Measurements from ENCODE around the gene IL10.
"Not testable (repeated sequence)": the region's sequence is repeated elsewhere in the genome, so short reads cannot be mapped to it uniquely, and the experiment has no call there.

The IL10 gene

GRCh38 chr1:206785182-206785765 lies 13.0 kb upstream of the IL10 start:
- TF ChIP-seq GATA1 (IDR thresholded peaks at IDR 0.05; ENCODE audit: low read depth, low read length), result no peak
- no peak for TF ChIP-seq POLR2A (IDR thresholded peaks at IDR 0.05; ENCODE audit: low read length)
- no peak for DNase-seq

- DNase-seq, result no peak
- TF ChIP-seq GATA1 (IDR thresholded peaks at IDR 0.05; ENCODE audit: low read depth, low read length) (no peak), POLR2A (IDR thresholded peaks at IDR 0.05; ENCODE audit: low read length) (no peak)
These were observed 12.2 kb upstream of the IL10 start for GRCh38 chr1:206784471-206784903.

GRCh38 chr1:206783506-206783905 lies 11.2 kb upstream of the IL10 start:
- DNase-seq, result no peak
- TF ChIP-seq GATA1 (IDR thresholded peaks at IDR 0.05; ENCODE audit: low read depth, low read length), result no peak
- TF ChIP-seq POLR2A (IDR thresholded peaks at IDR 0.05; ENCODE audit: low read length), result no peak

- TF ChIP-seq POLR2A (IDR thresholded peaks at IDR 0.05; ENCODE audit: low read length) (no peak), GATA1 (IDR thresholded peaks at IDR 0.05; ENCODE audit: low read depth, low read length) (no peak)
- DNase-seq, result no peak
These were observed 10.2 kb upstream of the IL10 start for GRCh38 chr1:206782448-206782847.

- DNase-seq, result no peak
- no peak for TF ChIP-seq GATA1 (IDR thresholded peaks at IDR 0.05; ENCODE audit: low read depth, low read length)
- TF ChIP-seq POLR2A (IDR thresholded peaks at IDR 0.05; ENCODE audit: low read length), result no peak
These were observed 7.3 kb upstream of the IL10 start for GRCh38 chr1:206779638-206780037.

- not testable (repeated sequence) for DNase-seq
These were observed 6.6 kb upstream of the IL10 start for GRCh38 chr1:206778911-206779310.

GRCh38 chr1:206778031-206778430 lies 5.7 kb upstream of the IL10 start:
- TF ChIP-seq POLR2A (IDR thresholded peaks at IDR 0.05; ENCODE audit: low read length) (no peak), GATA1 (IDR thresholded peaks at IDR 0.05; ENCODE audit: low read depth, low read length) (no peak)
- no peak for DNase-seq

- TF ChIP-seq POLR2A (IDR thresholded peaks at IDR 0.05; ENCODE audit: low read length) (no peak), GATA1 (IDR thresholded peaks at IDR 0.05; ENCODE audit: low read depth, low read length) (no peak)
- DNase-seq, result no peak
These were observed 3.9 kb upstream of the IL10 start for GRCh38 chr1:206776229-206776628.

- DNase-seq, result no peak
- no peak for TF ChIP-seq GATA1 (IDR thresholded peaks at IDR 0.05; ENCODE audit: low read depth, low read length)
- no peak for TF ChIP-seq POLR2A (IDR thresholded peaks at IDR 0.05; ENCODE audit: low read length)
These were observed 1.8 kb upstream of the IL10 start for GRCh38 chr1:206774093-206774492.

GRCh38 chr1:206771338-206771692 lies 979 bp downstream of the IL10 start:
- DNase-seq, result no peak
- TF ChIP-seq POLR2A (IDR thresholded peaks at IDR 0.05; ENCODE audit: low read length) (no peak), GATA1 (IDR thresholded peaks at IDR 0.05; ENCODE audit: low read depth, low read length) (no peak)

GRCh38 chr1:206770531-206771337 lies 1.6 kb downstream of the IL10 start, which contains the start of gene IL19:
Gene IL19, plus strand, starts transcription at chr1:206770773. Its CDS starts 65,890 bp downstream, at chr1:206836663.
- TF ChIP-seq POLR2A (IDR thresholded peaks at IDR 0.05; ENCODE audit: low read length) (no peak), GATA1 (IDR thresholded peaks at IDR 0.05; ENCODE audit: low read depth, low read length) (no peak)
- DNase-seq, result no peak

- no peak for DNase-seq
- TF ChIP-seq GATA1 (IDR thresholded peaks at IDR 0.05; ENCODE audit: low read depth, low read length), result no peak
- TF ChIP-seq POLR2A (IDR thresholded peaks at IDR 0.05; ENCODE audit: low read length), result no peak
These were observed 3.0 kb downstream of the IL10 start for GRCh38 chr1:206769304-206769731.

- TF ChIP-seq POLR2A (IDR thresholded peaks at IDR 0.05; ENCODE audit: low read length), result no peak
- TF ChIP-seq GATA1 (IDR thresholded peaks at IDR 0.05; ENCODE audit: low read depth, low read length), result no peak
- DNase-seq, result no peak
These were observed 3.6 kb downstream of the IL10 start for GRCh38 chr1:206768472-206769303.

GRCh38 chr1:206766251-206766856 lies 5.9 kb downstream of the IL10 start:
- no peak for TF ChIP-seq POLR2A (IDR thresholded peaks at IDR 0.05; ENCODE audit: low read length)
- DNase-seq, result peak; percentile 13 to 20

GRCh38 chr1:206765771-206766170 lies 6.5 kb downstream of the IL10 start:
- DNase-seq, result not testable (repeated sequence)

GRCh38 chr1:206762741-206763364 lies 9.4 kb downstream of the IL10 start:
- DNase-seq, result not testable (repeated sequence)
